K562 (cell line): ENCODE measurements around the gene TUBA1A. TPM values are rescaled to one million over a fixed set of nuclear protein-coding genes. Genes with fewer than 3 reads are reported as not detected.

Source experiments
- ATAC-seq: fragments of 200-7000 bp; cut with Tn5 transposase; 3 replicates; pipeline ENCODE4 v1.9.1; 2020; ENCODE audit warnings: moderate library complexity
- BruUV-seq: library from RNA; stranded (reverse); fragments of 400-500 nt; replicated peaks from 2 replicates; lab custom pipeline; 2021; lab: Mats Ljungman, UMichigan
- CTCF ChIA-PET: fragments of 300-600 bp; formaldehyde crosslinking; extraction: SDS; loops from one replicate; lab custom pipeline; 2021; ENCODE audit warnings: low intra/inter-chr PET ratio; lab: Yijun Ruan, JAX
- POLR2A ChIA-PET: fragments of 300-600, 350-650 bp; sonication (Branson Sonifier 250); formaldehyde crosslinking; extraction: SDS; loops from one replicate; lab custom pipeline; 2021; ENCODE audit warnings: antibody characterized with exemption, inconsistent platforms; lab: Yijun Ruan, JAX
- DNase-seq, 4 experiments: peaks; one replicate each; pipeline versions ENCODE4 v3.0.0 to v3.0.0-alpha.2; 2011 to 2018; ENCODE audit warnings: low spot score in 3 of 4, mixed read lengths in 3 of 4; ENCODE audit errors: extremely low read depth in 1 of 4
- FAIRE-seq: peaks from 2 replicates; lab custom pipeline; 2011; peaks lifted over from hg19 to GRCh38; lab: Jason Lieb, UNC
- H2AFZ ChIP-seq: 2 replicates; pipeline ENCODE4 v1.6.0; 2011; ENCODE audit warnings: low read depth, low read length, control low read depth, inconsistent platforms
- H3K27ac ChIP-seq: fragments of 200-600 bp; 3 replicates; pipeline ENCODE4 v1.8.0; 2011; ENCODE audit warnings: low read depth, mild to moderate bottlenecking, control low read depth, inconsistent platforms, low read length, moderate library complexity, mixed read lengths; ENCODE audit errors: extremely low read depth
- H3K27me3 ChIP-seq, 2 experiments: fragments of 300-600 bp in 1 of 2; 2 replicates in 1 of 2; 3 replicates in 1 of 2; pipeline versions ENCODE4 v1.6.0 to v1.8.0; 2011; ENCODE audit warnings: inconsistent platforms in 2 of 2, low read length in 2 of 2, mild to moderate bottlenecking in 1 of 2, mixed read lengths in 1 of 2, moderate library complexity in 1 of 2; ENCODE audit not compliant: control insufficient read depth in 2 of 2, insufficient read depth in 2 of 2
- H3K36me3 ChIP-seq: fragments of 300-600 bp; 3 replicates; pipeline ENCODE4 v1.8.0; 2011; ENCODE audit warnings: mild to moderate bottlenecking, low read length, inconsistent platforms; ENCODE audit not compliant: control insufficient read depth, insufficient read depth
- H3K4me1 ChIP-seq, 2 experiments: fragments of 200-600 bp in 1 of 2; replicated peaks in 1 of 2; 2 replicates in 1 of 2; 3 replicates in 1 of 2; pipeline versions ENCODE4 v1.5.1 to v1.8.0; 2011; ENCODE audit warnings: inconsistent platforms in 2 of 2, low read length in 2 of 2, mild to moderate bottlenecking in 1 of 2, mixed read lengths in 1 of 2, moderate library complexity in 1 of 2; ENCODE audit not compliant: control insufficient read depth in 2 of 2, insufficient read depth in 2 of 2
- H3K4me2 ChIP-seq: 2 replicates; pipeline ENCODE4 v1.6.1; 2011; ENCODE audit warnings: low read length, control low read depth, inconsistent platforms, mixed read lengths; ENCODE audit not compliant: insufficient read depth
- H3K4me3 ChIP-seq: fragments of 200-600 bp; sonication (generic), shearing (Covaris generic); 2 replicates; pipeline ENCODE4 v1.5.1; 2016; ENCODE audit warnings: control low read depth, inconsistent platforms
- H3K79me2 ChIP-seq: fragments of 200-600 bp; 3 replicates; pipeline ENCODE4 v1.8.0; 2011; ENCODE audit warnings: low read length, inconsistent platforms; ENCODE audit not compliant: control insufficient read depth, insufficient read depth
- H3K9ac ChIP-seq, 2 experiments: 2 replicates each; pipeline versions ENCODE4 v1.6.0 to v1.6.1; 2011; ENCODE audit warnings: low read depth in 2 of 2, low read length in 2 of 2, control low read depth in 1 of 2, inconsistent platforms in 1 of 2, mild to moderate bottlenecking in 1 of 2, mixed read lengths in 1 of 2; ENCODE audit not compliant: insufficient read depth in 1 of 2
- H3K9me1 ChIP-seq: one replicate; pipeline ENCODE4 v1.6.0; 2011; ENCODE audit warnings: inconsistent platforms, mild to moderate bottlenecking, low read length, moderate library complexity; ENCODE audit not compliant: control insufficient read depth, insufficient read depth
- H3K9me3 ChIP-seq: replicated peaks from 2 replicates; pipeline ENCODE4 v1.5.1; 2011; ENCODE audit warnings: low read depth, low read length, inconsistent platforms; ENCODE audit not compliant: control insufficient read depth, insufficient read depth
- H4K20me1 ChIP-seq: replicated peaks from 2 replicates; pipeline ENCODE4 v1.6.1; 2011; ENCODE audit warnings: low read length, inconsistent platforms, mixed read lengths; ENCODE audit not compliant: control insufficient read depth, insufficient read depth
- BACH1 ChIP-seq: fragments of 200-800 bp; sonication (Bioruptor generic); IDR thresholded peaks from 2 replicates; pipeline ENCODE4 v1.6.1; 2016; ENCODE audit warnings: missing genetic modification characterization, missing compliant biosample characterization
- BCL6 ChIP-seq: fragments of 250-450 bp; sonication (Bioruptor Pico); IDR thresholded peaks from 2 replicates; pipeline ENCODE4 v1.4.0; 2020
- BDP1 ChIP-seq: IDR thresholded peaks from 3 replicates; pipeline ENCODE4 v1.6.1; 2011; ENCODE audit not compliant: insufficient read length, insufficient read depth
- FOXP1 ChIP-seq: sonication (generic); formaldehyde crosslinking; IDR thresholded peaks from 2 replicates; pipeline ENCODE4 v1.8.0; 2022; ENCODE audit warnings: mild to moderate bottlenecking, missing genetic modification reagents
- GABPB1 ChIP-seq: sonication (generic); formaldehyde crosslinking; IDR thresholded peaks from 2 replicates; pipeline ENCODE4 v1.8.0; 2022; ENCODE audit warnings: mild to moderate bottlenecking, missing genetic modification reagents
- KLF16 ChIP-seq: IDR thresholded peaks from 2 replicates; pipeline ENCODE4 v1.6.1; 2016; ENCODE audit warnings: antibody characterized with exemption
- NCOA4 ChIP-seq: fragments of 450-650 bp; IDR thresholded peaks from 2 replicates; pipeline ENCODE4 v1.6.1; 2018; ENCODE audit warnings: mild to moderate bottlenecking; ENCODE audit not compliant: partially characterized antibody
- POLR2AphosphoS5 ChIP-seq: IDR thresholded peaks from 2 replicates; pipeline ENCODE4 v1.6.1; 2011; ENCODE audit warnings: mild to moderate bottlenecking, low read depth, low read length, moderate library complexity; ENCODE audit not compliant: control insufficient read depth, insufficient read depth
- PURB ChIP-seq: sonication (generic); formaldehyde crosslinking; IDR thresholded peaks from 2 replicates; pipeline ENCODE4 v1.9.0; 2021; ENCODE audit warnings: low read depth, mild to moderate bottlenecking, missing genetic modification reagents
- PYGO2 ChIP-seq: fragments of 450-650 bp; IDR thresholded peaks from 2 replicates; pipeline ENCODE4 v1.6.1; 2016; ENCODE audit warnings: mild to moderate bottlenecking, missing genetic modification characterization, moderate library complexity, missing compliant biosample characterization
- RBM39 ChIP-seq: fragments of 200-400 bp; formaldehyde crosslinking; optimal IDR thresholded peaks from 2 replicates; pipeline ENCODE3; 2018; ENCODE audit warnings: low read depth, low read length
- TEAD4 ChIP-seq, 2 experiments: sonication (generic) in 1 of 2; formaldehyde crosslinking in 1 of 2; IDR thresholded peaks; 2 replicates each; pipeline versions ENCODE4 v1.6.1 to v1.8.0; 2012 to 2022; ENCODE audit warnings: borderline replicate concordance in 1 of 2, inconsistent platforms in 1 of 2, low read length in 1 of 2, mild to moderate bottlenecking in 1 of 2, missing genetic modification reagents in 1 of 2
- ZBTB12 ChIP-seq: fragments of 250-450 bp; sonication (Bioruptor Pico); IDR thresholded peaks from 2 replicates; pipeline ENCODE4 v1.4.0; 2020
- ZNF263 ChIP-seq: sonication (generic); formaldehyde crosslinking; IDR thresholded peaks from 2 replicates; pipeline ENCODE4 v1.8.0; 2022; ENCODE audit warnings: mild to moderate bottlenecking, missing genetic modification reagents, borderline replicate concordance
- WGBS: fragments of 100-300 bp; shearing (Covaris generic); methylation state at CpG from one replicate; pipeline ENCODE4 v1.1.6; 2016; ENCODE audit warnings: low coverage, mixed read lengths; ENCODE audit not compliant: insufficient coverage; ENCODE audit errors: missing lambda C conversion rate; 5-methylcytosine and 5-hydroxymethylcytosine counted together
- in situ Hi-C: fragments of 300-500 bp; cut with MboI; formaldehyde crosslinking; loops from 4 replicates; pipeline ENCODE4 v1.15.0; 2018; ENCODE audit warnings: inconsistent platforms, mixed read lengths
- intact Hi-C: fragments of 100-400 bp; cut with micrococcal nuclease; formaldehyde crosslinking; loops from 2 replicates; pipeline ENCODE4 v1.14.2; 2022
- polyA plus RNA-seq, 8 experiments: library from polyadenylated mRNA; depleted of rRNA in 4 of 8; stranded (reverse) in 5 of 8; unstranded in 3 of 8; fragments of >200 nt; fragmentation: Nextera tagmentation in 2 of 8; fragmentation: Illumina TruSeq in 1 of 8; extraction: Ambion mirVana in 2 of 8; extraction: Trizol in 1 of 8; gene quantifications; 2 replicates each; pipeline versions ENCODE4 v1.2.1 to v1.2.3, GENCODE V29; 2011 to 2014; ENCODE audit warnings: inconsistent platforms in 1 of 8, missing spikeins in 1 of 8
- total RNA-seq, 7 experiments: library from RNA; depleted of rRNA in 6 of 7; stranded (reverse); fragments of >200 nt in 6 of 7; fragmentation: Illumina TruSeq in 2 of 7; extraction: Trizol in 2 of 7; gene quantifications; 2 replicates each; pipeline versions ENCODE4 v1.2.1 to v1.2.3, GENCODE V29; 2011 to 2021; ENCODE audit warnings: low replicate concordance in 1 of 7
- TF ChIP-seq, protein P1 (sequence below): fragments of 450-650 bp; IDR thresholded peaks from 2 replicates; pipeline ENCODE4 v1.6.1; 2017; ENCODE audit warnings: mild to moderate bottlenecking, moderate library complexity
- TF ChIP-seq, protein P2 (sequence below): fragments of 250-450 bp; sonication (Bioruptor Pico); IDR thresholded peaks from 2 replicates; pipeline ENCODE4 v1.4.0; 2020; ENCODE audit warnings: mild to moderate bottlenecking, moderate library complexity

TUBA1A gene
- total and polyA plus RNA-seq, 9 of the 15 experiments (the other 6 are each of a cell fraction or from before 2014, with no cell fraction given): 7.4 to 45.1 (median 11.9) TPM

DNA sequence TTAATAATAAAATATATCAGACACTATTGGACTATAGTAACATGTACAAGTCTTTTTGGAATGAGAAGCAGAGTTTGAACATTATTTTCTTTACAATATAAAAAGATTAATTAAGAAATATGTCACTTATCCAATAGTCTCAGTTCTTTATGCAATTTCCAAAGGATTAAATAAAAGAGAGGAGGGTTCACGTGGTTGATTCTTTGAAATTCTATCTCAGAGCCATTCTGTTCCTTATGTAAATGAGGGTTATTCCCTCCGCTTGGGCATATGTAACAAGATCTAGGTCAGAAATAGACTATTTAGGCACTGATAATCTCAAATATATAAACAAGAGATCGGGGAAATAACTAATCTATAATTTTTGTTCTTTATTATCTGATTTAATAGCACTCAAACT is 2.1 kb upstream of the TUBA1A start:
- no peaks in the 10 kb centered on the region for H3K27me3 ChIP-seq
- no peaks in the 10 kb centered on the region for H3K79me2 ChIP-seq
- H3K9ac ChIP-seq: no peak overlapping the region
- H2AFZ ChIP-seq: no peak overlapping the region
- intact Hi-C loops (no loop called here), in situ Hi-C loops (no loop called here)
- DNase-seq (no peak), FAIRE-seq (no peak), ATAC-seq (no peak)
- ChIA-PET CTCF (no interaction called here), POLR2A (interaction anchor here (0.7 kb wide), 1 partner anchor 11 kb away, joined by 3 read pairs; no protein-coding TSS in a partner anchor)
- H3K9me3 ChIP-seq: no peaks in the 10 kb centered on the region
- no peak overlapping the region for H3K4me3 ChIP-seq
- BruUV-seq: no TSS peak
- no peaks in the 10 kb centered on the region for H3K9me1 ChIP-seq
- TF ChIP-seq BDP1: no peak
- TF ChIP-seq GABPB1: no peak
- no peak for TF ChIP-seq FOXP1 (CRISPR knock-in tag)
- TF ChIP-seq PURB (CRISPR knock-in tag): no peak
- TF ChIP-seq RBM39: no peak
- TF ChIP-seq, protein P1, sequence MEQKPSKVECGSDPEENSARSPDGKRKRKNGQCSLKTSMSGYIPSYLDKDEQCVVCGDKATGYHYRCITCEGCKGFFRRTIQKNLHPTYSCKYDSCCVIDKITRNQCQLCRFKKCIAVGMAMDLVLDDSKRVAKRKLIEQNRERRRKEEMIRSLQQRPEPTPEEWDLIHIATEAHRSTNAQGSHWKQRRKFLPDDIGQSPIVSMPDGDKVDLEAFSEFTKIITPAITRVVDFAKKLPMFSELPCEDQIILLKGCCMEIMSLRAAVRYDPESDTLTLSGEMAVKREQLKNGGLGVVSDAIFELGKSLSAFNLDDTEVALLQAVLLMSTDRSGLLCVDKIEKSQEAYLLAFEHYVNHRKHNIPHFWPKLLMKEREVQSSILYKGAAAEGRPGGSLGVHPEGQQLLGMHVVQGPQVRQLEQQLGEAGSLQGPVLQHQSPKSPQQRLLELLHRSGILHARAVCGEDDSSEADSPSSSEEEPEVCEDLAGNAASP: no peak
- TF ChIP-seq TEAD4 (IDR thresholded peaks at IDR 0.05; ENCODE audit: low read length): no peak
- TF ChIP-seq TEAD4 (CRISPR knock-in tag; IDR thresholded peaks at IDR 0.05; ENCODE audit: borderline replicate concordance): no peak
- no peak for TF ChIP-seq KLF16
- no peak for TF ChIP-seq BACH1 (tag)
- no peak for TF ChIP-seq ZBTB12 (CRISPR knock-in tag)
- TF ChIP-seq, protein P2, sequence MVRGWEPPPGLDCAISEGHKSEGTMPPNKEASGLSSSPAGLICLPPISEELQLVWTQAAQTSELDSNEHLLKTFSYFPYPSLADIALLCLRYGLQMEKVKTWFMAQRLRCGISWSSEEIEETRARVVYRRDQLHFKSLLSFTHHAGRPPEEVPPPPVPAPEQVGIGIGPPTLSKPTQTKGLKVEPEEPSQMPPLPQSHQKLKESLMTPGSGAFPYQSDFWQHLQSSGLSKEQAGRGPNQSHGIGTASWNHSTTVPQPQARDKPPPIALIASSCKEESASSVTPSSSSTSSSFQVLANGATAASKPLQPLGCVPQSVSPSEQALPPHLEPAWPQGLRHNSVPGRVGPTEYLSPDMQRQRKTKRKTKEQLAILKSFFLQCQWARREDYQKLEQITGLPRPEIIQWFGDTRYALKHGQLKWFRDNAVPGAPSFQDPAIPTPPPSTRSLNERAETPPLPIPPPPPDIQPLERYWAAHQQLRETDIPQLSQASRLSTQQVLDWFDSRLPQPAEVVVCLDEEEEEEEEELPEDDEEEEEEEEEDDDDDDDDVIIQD (CRISPR knock-in tag): no peak
- no peak for TF ChIP-seq ZNF263 (CRISPR knock-in tag)
- no peak for TF ChIP-seq BCL6
- no peak for TF ChIP-seq POLR2AphosphoS5
- TF ChIP-seq NCOA4: no peak
- no peak for TF ChIP-seq PYGO2 (tag)
- no peaks in the 10 kb centered on the region for H3K36me3 ChIP-seq
- H4K20me1 ChIP-seq: no peaks in the 10 kb centered on the region
- H3K4me1 ChIP-seq: peaks cover 3 to 19% of the 10 kb centered on the region in 2 experiments
- no peak overlapping the region for H3K4me2 ChIP-seq
- no peak overlapping the region for H3K27ac ChIP-seq
- 9% methylated on average over 3 of the region's 3 CpGs for WGBS
